Measurements from ENCODE around the gene DQX1.

Gene DQX1

DNA sequence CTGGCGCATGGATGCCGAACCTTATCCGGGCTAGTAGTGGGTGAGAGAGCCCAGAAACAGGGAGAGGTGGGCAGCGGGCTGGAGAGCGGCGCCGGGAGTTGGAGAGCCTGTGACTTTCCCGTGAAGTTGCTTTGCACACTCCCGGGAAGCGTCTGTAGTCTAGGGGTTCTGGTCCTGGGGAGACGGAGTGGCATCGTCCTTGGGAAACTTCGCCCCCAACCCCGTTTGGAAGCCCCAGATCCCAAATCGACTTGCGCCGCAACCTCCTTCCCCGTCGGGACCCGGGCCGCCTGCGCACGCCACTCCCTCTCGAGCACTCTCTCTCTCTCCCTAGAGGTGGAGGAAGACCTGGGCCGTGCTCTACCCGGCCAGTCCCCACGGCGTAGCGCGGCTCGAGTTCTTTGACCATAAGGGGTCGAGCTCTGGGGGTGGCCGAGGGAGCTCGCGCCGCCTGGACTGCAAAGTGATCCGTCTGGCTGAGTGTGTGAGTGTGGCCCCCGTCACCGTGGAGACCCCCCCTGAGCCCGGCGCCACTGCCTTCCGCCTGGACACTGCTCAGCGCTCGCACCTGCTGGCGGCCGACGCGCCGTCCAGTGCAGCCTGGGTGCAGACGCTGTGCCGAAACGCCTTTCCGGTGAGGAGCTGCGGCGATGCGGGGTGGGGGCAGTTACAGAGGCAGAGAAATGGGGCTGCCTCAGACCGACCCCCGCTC lies 28.9 kb upstream of the DQX1 start:
- TF ChIP-seq, protein P1, sequence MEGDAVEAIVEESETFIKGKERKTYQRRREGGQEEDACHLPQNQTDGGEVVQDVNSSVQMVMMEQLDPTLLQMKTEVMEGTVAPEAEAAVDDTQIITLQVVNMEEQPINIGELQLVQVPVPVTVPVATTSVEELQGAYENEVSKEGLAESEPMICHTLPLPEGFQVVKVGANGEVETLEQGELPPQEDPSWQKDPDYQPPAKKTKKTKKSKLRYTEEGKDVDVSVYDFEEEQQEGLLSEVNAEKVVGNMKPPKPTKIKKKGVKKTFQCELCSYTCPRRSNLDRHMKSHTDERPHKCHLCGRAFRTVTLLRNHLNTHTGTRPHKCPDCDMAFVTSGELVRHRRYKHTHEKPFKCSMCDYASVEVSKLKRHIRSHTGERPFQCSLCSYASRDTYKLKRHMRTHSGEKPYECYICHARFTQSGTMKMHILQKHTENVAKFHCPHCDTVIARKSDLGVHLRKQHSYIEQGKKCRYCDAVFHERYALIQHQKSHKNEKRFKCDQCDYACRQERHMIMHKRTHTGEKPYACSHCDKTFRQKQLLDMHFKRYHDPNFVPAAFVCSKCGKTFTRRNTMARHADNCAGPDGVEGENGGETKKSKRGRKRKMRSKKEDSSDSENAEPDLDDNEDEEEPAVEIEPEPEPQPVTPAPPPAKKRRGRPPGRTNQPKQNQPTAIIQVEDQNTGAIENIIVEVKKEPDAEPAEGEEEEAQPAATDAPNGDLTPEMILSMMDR (IDR thresholded peaks at IDR 0.05; ENCODE audit: low read length, missing control alignments), result no peak
- no peak for DNase-seq (ENCODE audit: low read depth)
- H3K4me3 ChIP-seq (replicated peaks; ENCODE audit: low read depth, low read length), result peak overlapping the region; percentile 95

DNA sequence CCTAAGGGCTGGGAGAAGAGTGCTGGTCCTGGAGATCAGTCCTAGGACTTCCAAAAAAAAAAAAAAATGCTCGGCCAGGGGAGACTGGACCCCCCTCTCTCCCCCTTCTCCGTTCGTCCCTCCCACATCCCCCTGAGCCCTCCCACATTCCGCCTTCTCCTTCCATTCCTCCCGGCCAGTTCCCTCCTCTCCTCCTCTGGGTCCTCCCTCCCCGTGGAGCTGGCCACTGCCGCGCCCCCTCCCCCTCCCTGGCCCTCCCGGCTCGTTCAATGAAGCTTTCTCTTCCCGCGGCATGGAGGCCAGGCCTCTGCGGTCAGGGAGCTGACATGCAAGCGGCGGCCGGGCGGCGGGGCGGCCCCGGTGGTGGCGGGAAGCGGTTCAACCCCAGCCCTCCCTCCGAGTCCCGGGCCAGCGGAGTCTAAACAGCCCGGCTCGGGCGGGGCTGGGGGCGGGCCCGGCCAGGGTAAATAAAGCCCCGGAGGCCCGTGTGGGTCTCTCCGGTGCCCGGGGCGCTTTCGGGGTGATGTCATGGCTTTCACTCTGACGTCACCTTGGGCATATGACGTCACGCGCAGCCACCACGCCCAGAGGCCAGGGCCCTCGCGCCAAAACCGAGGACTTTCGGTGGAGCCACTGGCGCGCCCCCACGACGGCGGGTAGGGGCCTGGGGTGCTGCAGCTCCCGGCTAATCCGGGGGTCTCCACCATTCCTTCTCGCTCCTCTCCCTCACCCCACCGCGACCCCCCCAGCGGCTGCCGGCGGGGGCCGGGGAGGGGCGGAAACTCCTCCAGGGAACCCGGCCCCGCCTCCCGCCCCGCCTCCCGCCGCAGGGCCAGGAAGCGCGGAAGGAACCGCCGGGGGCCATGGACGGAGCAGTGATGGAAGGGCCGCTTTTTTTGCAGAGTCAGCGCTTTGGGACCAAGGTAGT lies 28.1 kb upstream of the DQX1 start, which contains the start of the genes DOK1 and LOXL3:
Gene DOK1 (plus strand): TSS at position 829 of the 928 bp plus-strand sequence. CDS start 35 bp downstream, at position 864.
Gene LOXL3 (minus strand): TSS at position 51 of the 928 bp plus-strand sequence. CDS start 1,308 bp downstream, outside the sequence.
- DNase-seq (ENCODE audit: low read depth), result peak; percentile 91
- peak within 1 kb of the TSS; percentile 95 for H3K4me3 ChIP-seq (replicated peaks; ENCODE audit: low read depth, low read length)
- TF ChIP-seq, protein P1 (IDR thresholded peaks at IDR 0.05; ENCODE audit: low read length, missing control alignments), result no peak

DNA sequence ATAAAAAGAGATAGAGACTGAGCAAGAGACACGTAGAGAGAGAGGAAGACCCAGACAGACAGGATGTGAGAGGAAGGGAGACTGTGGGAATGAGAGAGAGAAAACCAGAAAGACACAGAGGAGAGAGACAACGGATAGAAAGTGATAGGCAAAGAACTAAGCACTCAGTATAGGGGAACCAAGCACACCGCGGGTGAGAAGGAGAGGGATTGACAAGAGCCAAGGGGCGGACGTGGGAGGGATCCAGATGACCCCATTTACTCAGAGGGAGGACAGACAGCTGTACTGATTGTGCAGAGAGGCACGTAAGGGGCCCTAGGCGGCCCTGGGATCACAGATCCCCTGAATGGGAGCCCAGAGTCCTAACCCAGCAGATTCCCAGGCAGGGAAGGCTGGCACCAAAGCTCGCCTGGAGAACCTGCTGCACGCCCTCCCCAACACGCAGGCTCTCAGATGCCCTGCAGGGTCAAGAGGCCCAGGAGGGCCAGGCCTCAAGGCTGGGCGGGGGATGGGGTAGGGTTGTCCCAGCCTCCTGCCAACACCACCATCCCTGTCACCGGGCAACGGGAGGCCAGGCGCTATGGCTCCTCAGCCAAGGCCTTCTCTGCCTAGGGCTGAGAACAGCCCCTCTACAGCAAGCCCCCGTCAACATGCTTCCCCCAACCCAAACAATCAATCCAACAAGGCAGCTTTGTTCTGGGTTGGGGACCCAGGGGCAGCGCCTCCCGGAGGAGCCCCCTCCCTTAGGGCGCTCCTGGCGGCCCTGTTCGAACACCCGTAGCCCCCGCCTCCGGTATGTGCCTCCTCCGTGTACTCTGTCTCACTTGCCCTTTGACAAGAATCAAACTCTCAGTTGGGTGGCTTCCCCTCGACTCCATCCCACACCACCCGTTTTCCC lies 27.1 kb upstream of the DQX1 start:
- DNase-seq (ENCODE audit: low read depth), result no peak
- TF ChIP-seq, protein P1 (IDR thresholded peaks at IDR 0.05; ENCODE audit: low read length, missing control alignments), result no peak
- peak overlapping the region; percentile 95 for H3K4me3 ChIP-seq (replicated peaks; ENCODE audit: low read depth, low read length)

DNA sequence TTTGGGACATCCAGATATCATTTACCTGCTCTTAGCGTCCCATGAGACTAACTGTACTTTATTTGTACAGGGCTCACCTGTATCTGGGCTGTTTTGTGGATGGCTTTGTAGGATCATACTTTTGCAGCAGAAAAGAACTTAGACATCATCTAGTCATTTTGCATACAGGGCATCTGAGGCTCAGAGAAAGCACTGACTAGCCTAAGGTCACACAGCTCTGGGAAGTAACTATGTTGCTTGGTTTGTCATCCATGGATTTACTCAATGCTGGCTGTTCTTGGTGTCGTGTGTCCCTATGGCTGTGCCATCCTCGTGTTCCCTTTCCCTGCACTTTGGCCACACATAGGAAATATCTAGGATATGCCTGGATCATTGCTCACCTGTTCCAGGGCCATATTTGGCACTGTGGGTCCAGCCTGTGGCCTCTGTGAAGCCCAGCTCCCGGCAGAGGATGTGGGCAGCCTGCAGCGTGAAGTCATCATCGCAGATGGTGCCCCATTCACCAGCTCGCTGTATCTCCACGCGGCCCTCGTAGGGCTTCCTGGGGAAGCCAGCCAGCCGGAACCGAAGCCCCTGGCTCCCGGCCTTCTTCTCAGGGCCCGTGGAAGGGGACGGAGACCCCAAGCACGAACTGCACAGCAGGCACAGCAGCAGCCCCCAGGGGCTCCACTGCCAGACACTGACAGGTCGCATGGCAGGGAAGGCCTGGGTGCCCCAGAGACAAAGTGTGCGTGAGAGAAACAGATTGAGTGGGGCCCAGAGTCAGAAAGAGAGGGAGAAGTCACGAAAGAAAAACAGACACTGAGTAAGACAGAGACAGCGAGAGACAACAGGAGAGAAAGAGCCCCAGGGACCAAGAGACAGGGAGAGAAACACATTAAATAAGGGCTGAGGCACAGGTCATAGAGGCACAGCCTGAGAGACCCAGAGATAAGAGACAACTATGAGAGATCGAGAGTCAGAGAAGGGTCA lies 26.2 kb upstream of the DQX1 start:
- TF ChIP-seq, protein P1 (IDR thresholded peaks at IDR 0.05; ENCODE audit: low read length, missing control alignments), result no peak
- peak overlapping the region; percentile 95 for H3K4me3 ChIP-seq (replicated peaks; ENCODE audit: low read depth, low read length)
- DNase-seq (ENCODE audit: low read depth), result no peak

DNA sequence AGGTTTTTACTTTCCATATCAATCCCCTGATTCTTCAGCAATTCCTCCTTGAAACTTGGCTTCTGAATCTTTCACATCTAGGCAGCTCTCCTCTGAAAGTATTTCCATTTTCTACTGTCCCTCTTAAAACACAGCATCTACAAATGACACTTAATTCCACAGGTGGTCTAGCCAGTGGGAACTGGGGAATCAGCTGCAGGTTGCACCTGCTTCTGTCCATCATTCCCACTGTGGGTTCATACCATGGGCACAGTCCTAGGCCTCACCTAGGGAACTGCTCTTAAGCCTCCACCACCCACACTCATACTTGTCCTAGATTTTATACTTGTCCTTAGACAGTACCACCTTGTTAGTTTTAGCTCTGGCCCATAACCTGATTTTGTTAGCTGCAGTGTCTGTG lies 25.5 kb upstream of the DQX1 start:
- H3K4me3 ChIP-seq (replicated peaks; ENCODE audit: low read depth, low read length), result no peak overlapping the region
- TF ChIP-seq, protein P1 (IDR thresholded peaks at IDR 0.05; ENCODE audit: low read length, missing control alignments), result no peak

More for the DNA sequence above, 25.5 kb upstream of the DQX1 start:
- no peak for DNase-seq (ENCODE audit: low read depth)

Measured in fibroblast of pulmonary artery (primary cell).